Activated CD4-positive, CD25-positive, alpha-beta regulatory T cell treated with anti-CD3 and anti-CD28 coated beads, Interleukin-2, amount 50 U/mL, for 24 hours (primary cell): ENCODE results near the gene LRFN5.
"Not testable (repeated sequence)": the region's sequence is repeated elsewhere in the genome, so short reads cannot be mapped to it uniquely, and the experiment has no call there.

Source experiments
- ATAC-seq, 2 donors: fragments of 150-1000 bp; cut with Tn5 transposase; one replicate each; pipeline ENCODE4 v1.10.0; 2021; ENCODE audit warnings: mild to moderate bottlenecking in 1 of 2, moderate library complexity in 1 of 2

Gene LRFN5

GRCh38 chr14:41900644-41901043 is 294.0 kb downstream of the LRFN5 start:
- no peak for ATAC-seq

GRCh38 chr14:41901089-41901488 is 294.4 kb downstream of the LRFN5 start:
- no peak for ATAC-seq

- no peak for ATAC-seq
Observed at GRCh38 chr14:41905394-41905964, 298.8 kb downstream of the LRFN5 start.

GRCh38 chr14:41911155-41911554 is 304.5 kb downstream of the LRFN5 start:
- ATAC-seq: not testable (repeated sequence)

- no peak for ATAC-seq
Observed at GRCh38 chr14:41913398-41913797, 306.7 kb downstream of the LRFN5 start.

- ATAC-seq: no peak
Observed at GRCh38 chr14:41915732-41916131, 309.1 kb downstream of the LRFN5 start.

GRCh38 chr14:41916313-41916712 is 309.6 kb downstream of the LRFN5 start:
- ATAC-seq: no peak

- no peak for ATAC-seq
Observed at GRCh38 chr14:41925409-41925808, 318.7 kb downstream of the LRFN5 start.

GRCh38 chr14:41950428-41951151 is 343.9 kb downstream of the LRFN5 start:
- ATAC-seq: no peak
